Heart right ventricle (tissue), 16 donors: ENCODE measurements around the gene MAPKAP1. TPM values are rescaled to one million over a fixed set of nuclear protein-coding genes. Genes with fewer than 3 reads are reported as not detected.
A peak's percentile ranks its signal among the peaks of the same experiment; 100 is the strongest.

Experiments
- ATAC-seq, 8 donors: fragments of 200-7000 bp; cut with Tn5 transposase; one replicate each; pipeline ENCODE4 v1.9.1; 2020; ENCODE audit warnings: mild to moderate bottlenecking in 8 of 8, moderate library complexity in 8 of 8, moderate number of reproducible peaks in 1 of 8
- DNase-seq, 2 donors: peaks; one replicate each; pipeline ENCODE4 v3.0.0-alpha.2; 2020
- H3K27ac ChIP-seq, 10 donors: fragments of 200-600 bp; sonication (generic) in 2 of 10; one replicate each; pipeline versions ENCODE4 v1.5.0 to v1.8.0; 2020 to 2022; ENCODE audit warnings: mild to moderate bottlenecking in 3 of 10
- H3K27me3 ChIP-seq, 7 donors: fragments of 200-600 bp; one replicate each; pipeline ENCODE4 v1.8.0; 2021 to 2022; ENCODE audit warnings: mild to moderate bottlenecking in 2 of 7
- H3K36me3 ChIP-seq, 9 donors: fragments of 200-600 bp; sonication (generic) in 1 of 9; one replicate each; pipeline versions ENCODE4 v1.5.0 to v1.8.0; 2020 to 2022; ENCODE audit warnings: mild to moderate bottlenecking in 2 of 9
- H3K4me1 ChIP-seq, 9 donors: fragments of 200-600 bp; sonication (generic) in 1 of 9; one replicate each; pipeline versions ENCODE4 v1.5.0 to v1.8.0; 2020 to 2022; ENCODE audit warnings: mild to moderate bottlenecking in 4 of 9
- H3K4me3 ChIP-seq, 10 donors: fragments of 200-600 bp; sonication (generic) in 2 of 10; one replicate each; pipeline versions ENCODE4 v1.5.0 to v1.8.0; 2020 to 2022; ENCODE audit warnings: mild to moderate bottlenecking in 7 of 10, moderate library complexity in 2 of 10
- H3K9me3 ChIP-seq, 11 donors: fragments of 200-600 bp in 10 of 11; sonication (generic) in 2 of 11; one replicate each; pipeline versions ENCODE4 v1.5.0 to v1.8.0; 2013 to 2022; ENCODE audit warnings: mild to moderate bottlenecking in 2 of 11, control low read depth in 1 of 11, moderate library complexity in 1 of 11
- CTCF ChIP-seq, 9 donors: fragments of 200-600 bp; sonication (generic) in 2 of 9; IDR thresholded peaks; one replicate each; pipeline versions ENCODE4 v1.5.0 to v1.8.0; 2021 to 2022; ENCODE audit warnings: antibody characterized with exemption in 9 of 9, mild to moderate bottlenecking in 5 of 9, moderate library complexity in 1 of 9
- WGBS, 2 donors: extraction: QIAGEN DNeasy Blood & Tissue Kit; methylation state at CpG; one replicate each; pipeline ENCODE4 v1.1.7; 2013; ENCODE audit warnings: inconsistent platforms in 1 of 2; 5-methylcytosine and 5-hydroxymethylcytosine counted together
- intact Hi-C, 10 donors: fragments of 100-400 bp; cut with DNase I; formaldehyde crosslinking; loops; one replicate each; pipeline versions ENCODE4 v1.11.1 to v1.14.2; 2022
- polyA plus RNA-seq, 2 donors: library from polyadenylated mRNA; stranded (reverse); fragments of 200-250 nt; gene quantifications; one replicate each; pipeline ENCODE4 v1.2.3, GENCODE V29; 2013
- total RNA-seq, 10 donors: library from RNA; stranded (reverse); fragmentation: NEBNext Ultra II Directional in 3 of 10; extraction: Animal tissue kit (Norgen Biotek cat#: 25700) in 3 of 10; gene quantifications; one replicate each; pipeline versions ENCODE4 v1.2.1 to v1.2.4, GENCODE V29; 2021 to 2023
- donor health status: Arrhythmogenic right ventricular cardiomyopathy.
- donor health status: ischemic (EF 13 %, LVEDD 7.1; RV severe dilation, severe dysfunction).
- donor health status: healthy with polysubstance abuse.
- donor health status: DM: no; HTN: yes; CAD: no.
- donor health status: DM: no; HTN: no; CAD: no.
- donor health status: ischemic (EF 25% LVEDD 6.9; RV normal size, moderate dysfunction).
- donor health status: ischemic (EF 25% LVEDD 5.7; RV mildly dilated, moderate dysfunction).
- donor health status: healthy.
- donor health status: DM: yes; HTN: yes; CAD: no.
- donor health status: Ischemic cardiomyopathy.
- donor health status: ischemic (EF 35%, LVEDD 5.7; RV mildly dilated, moderate dysfunction).
- donor health status: nonischemic (EF 11% LVEDD 7.7; RV severe dilation, severe dysfunction).
- donor health status: DM: yes; HTN: yes; CAD: no.
- donor health status: PGD.
- donor health status: ischemic (EF 29% LVEDD 5.4; RV normal size, mild dysfunction).
- donor health status: nonischemic (EF 23%, LVEDD 6.1; RV moderate dilation, normal function).

Gene MAPKAP1
- total and polyA plus RNA-seq, 12 donors: 102 to 143 (median 116) TPM

- Histone ChIP-seq H3K27ac (peak overlapping the region; percentile 54 to 87 (median 82)), H3K36me3 (no peaks in the 10 kb centered on the region), H3K4me3 (peak overlapping the region in 3 of 10 donors; percentile 3 to 10 (median 8)), H3K9me3 (no peaks in the 10 kb centered on the region), H3K4me1 (peaks cover 25 to 73% (median 54%) of the 10 kb centered on the region in 9 donors), H3K27me3 (no peaks in the 10 kb centered on the region)
- no peak for TF ChIP-seq CTCF (IDR thresholded peaks at IDR 0.05)
- ATAC-seq (peak; percentile 41 to 76 (median 68)), DNase-seq (peak in 1 of 2 donors; percentile 35)
- intact Hi-C loops: loop anchor here in 1 of 10 donors (5.0 kb wide), 1 partner anchor 77 kb away; no protein-coding TSS in a partner anchor
- WGBS, 2 donors: 29 to 48% methylated on average over 7 of the region's 7 CpGs
These were observed 157.5 kb downstream of the MAPKAP1 start for GRCh38 chr9:125549465-125549871.

- peaks cover 25 to 77% (median 57%) of the 10 kb centered on the region in 9 donors for H3K4me1 ChIP-seq
These were observed 158.0 kb downstream of the MAPKAP1 start for GRCh38 chr9:125549039-125549438.

GRCh38 chr9:125548141-125548540 is 158.9 kb downstream of the MAPKAP1 start:
- Histone ChIP-seq H3K27me3 (no peaks in the 10 kb centered on the region), H3K9me3 (no peaks in the 10 kb centered on the region), H3K4me1 (peaks cover 25 to 82% (median 57%) of the 10 kb centered on the region in 9 donors), H3K36me3 (no peaks in the 10 kb centered on the region), H3K4me3 (no peak overlapping the region), H3K27ac (peak overlapping the region in 6 of 10 donors; percentile 68 to 84 (median 82))
- intact Hi-C loops: loop anchor here in 1 of 10 donors (5.0 kb wide), 1 partner anchor 76 kb away; no protein-coding TSS in a partner anchor
- no peak for TF ChIP-seq CTCF (IDR thresholded peaks at IDR 0.05)
- WGBS, 2 donors: 78% methylated on average over 5 of the region's 5 CpGs
- ATAC-seq (no peak), DNase-seq (no peak)

More at GRCh38 chr9:125549039-125549438, 158.0 kb downstream of the MAPKAP1 start:
- DNase-seq: no peak
- Histone ChIP-seq H3K27me3 (no peaks in the 10 kb centered on the region), H3K9me3 (no peaks in the 10 kb centered on the region), H3K27ac (peak overlapping the region; percentile 54 to 87 (median 82)), H3K4me3 (peak overlapping the region in 1 of 10 donors; percentile 3), H3K36me3 (no peaks in the 10 kb centered on the region)
- TF ChIP-seq CTCF (IDR thresholded peaks at IDR 0.05): no peak
- ATAC-seq: peak in 1 of 8 donors; percentile 18
- 75 to 77% methylated on average over 3 of the region's 3 CpGs for WGBS, 2 donors
- intact Hi-C loops: loop anchor here in 1 of 10 donors (5.0 kb wide), 1 partner anchor 77 kb away; no protein-coding TSS in a partner anchor

GRCh38 chr9:125547368-125547767 is 159.6 kb downstream of the MAPKAP1 start:
- ATAC-seq: no peak

More at GRCh38 chr9:125547368-125547767, 159.6 kb downstream of the MAPKAP1 start:
- intact Hi-C loops: loop anchor here in 1 of 10 donors (5.0 kb wide), 1 partner anchor 75 kb away; no protein-coding TSS in a partner anchor
- H3K27ac ChIP-seq: peak overlapping the region in 6 of 10 donors; percentile 8 to 84 (median 63)
- DNase-seq: no peak
- 84 to 90% methylated on average over 7 of the region's 7 CpGs for WGBS, 2 donors
- no peaks in the 10 kb centered on the region for H3K27me3 ChIP-seq
- H3K36me3 ChIP-seq: no peaks in the 10 kb centered on the region
- no peak for TF ChIP-seq CTCF (IDR thresholded peaks at IDR 0.05)
- no peaks in the 10 kb centered on the region for H3K9me3 ChIP-seq
- H3K4me3 ChIP-seq: no peak overlapping the region
- H3K4me1 ChIP-seq: peaks cover 25 to 84% (median 57%) of the 10 kb centered on the region in 9 donors
